A673 (cell line): ENCODE measurements around the gene RASL10B. TPM values are rescaled to one million over a fixed set of nuclear protein-coding genes. Genes with fewer than 3 reads are reported as not detected.

ENCODE experiments used
- BruUV-seq: library from RNA; stranded (reverse); fragments of 400-500 nt; replicated peaks from 2 replicates; lab custom pipeline; 2021; lab: Mats Ljungman, UMichigan
- CTCF ChIA-PET: fragments of 300-600 bp; sonication (Branson Sonifier 250); formaldehyde crosslinking; loops from one replicate; lab custom pipeline; 2022; ENCODE audit warnings: antibody characterized with exemption; lab: Charles Lee
- POLR2A ChIA-PET: fragments of 300-600 bp; sonication (Branson Sonifier 250); formaldehyde crosslinking; loops from one replicate; lab custom pipeline; 2022; ENCODE audit warnings: antibody characterized with exemption; ENCODE audit not compliant: low non-redundant PET; lab: Charles Lee
- DNase-seq: peaks from one replicate; pipeline ENCODE4 v3.0.0-alpha.2; 2015; ENCODE audit warnings: low spot score
- H3K27ac ChIP-seq: fragments of 200-600 bp; sonication (generic); 2 replicates; pipeline ENCODE4 v1.5.1; 2016; ENCODE audit warnings: mixed run types, low read depth, mild to moderate bottlenecking, mixed read lengths, antibody characterized with exemption, low read length; ENCODE audit not compliant: poor library complexity, severe bottlenecking
- H3K27me3 ChIP-seq: fragments of 200-600 bp; sonication (generic); replicated peaks from 2 replicates; pipeline ENCODE4 v1.6.1; 2017; ENCODE audit warnings: mixed run types, low read depth, mild to moderate bottlenecking, mixed read lengths, antibody characterized with exemption, low read length; ENCODE audit not compliant: insufficient read depth, poor library complexity
- H3K36me3 ChIP-seq: fragments of 200-600 bp; sonication (generic); 2 replicates; pipeline ENCODE4 v1.6.1; 2016; ENCODE audit warnings: mixed run types, mild to moderate bottlenecking, mixed read lengths, antibody characterized with exemption, low read length; ENCODE audit not compliant: insufficient read depth, poor library complexity, severe bottlenecking
- H3K4me1 ChIP-seq: fragments of 200-600 bp; sonication (generic); 2 replicates; pipeline ENCODE4 v1.6.1; 2017; ENCODE audit warnings: mixed run types, mild to moderate bottlenecking, mixed read lengths, antibody characterized with exemption, low read length; ENCODE audit not compliant: insufficient read depth, poor library complexity, severe bottlenecking
- H3K4me3 ChIP-seq: fragments of 200-600 bp; sonication (generic); 2 replicates; pipeline ENCODE4 v1.5.1; 2016; ENCODE audit warnings: low read depth, mixed run types, mild to moderate bottlenecking, mixed read lengths, low read length; ENCODE audit not compliant: poor library complexity, severe bottlenecking
- H3K9me3 ChIP-seq: fragments of 200-600 bp; sonication (generic); 2 replicates; pipeline ENCODE4 v1.6.1; 2016; ENCODE audit warnings: mixed run types, low read depth, mild to moderate bottlenecking, mixed read lengths, antibody characterized with exemption, low read length; ENCODE audit not compliant: poor library complexity, severe bottlenecking
- EZH2 ChIP-seq: fragments of 200-600 bp; sonication (generic); IDR thresholded peaks from 2 replicates; pipeline ENCODE4 v1.6.1; 2017; ENCODE audit warnings: borderline replicate concordance, low read depth, mild to moderate bottlenecking, mixed read lengths, antibody characterized with exemption, low read length; ENCODE audit not compliant: poor library complexity, severe bottlenecking
- intact Hi-C: fragments of 100-400 bp; cut with micrococcal nuclease; formaldehyde crosslinking; loops from one replicate; pipeline ENCODE4 v1.10.0; 2022; ENCODE audit not compliant: unreplicated experiment
- total RNA-seq: library from RNA; stranded (reverse); gene quantifications from 2 replicates; pipeline ENCODE4 v1.2.3, GENCODE V29; 2021
- TF ChIP-seq, protein P1 (sequence below): fragments of 300-800, 200-600 bp; sonication (generic); conservative IDR thresholded peaks from 2 replicates; pipeline ENCODE4 v1.5.1; 2017; ENCODE audit warnings: low read depth, mild to moderate bottlenecking, antibody characterized with exemption, low read length, moderate library complexity, mixed read lengths

Gene RASL10B
- total RNA-seq, 1 experiment from 2014 or later: 15.9 TPM

DNA sequence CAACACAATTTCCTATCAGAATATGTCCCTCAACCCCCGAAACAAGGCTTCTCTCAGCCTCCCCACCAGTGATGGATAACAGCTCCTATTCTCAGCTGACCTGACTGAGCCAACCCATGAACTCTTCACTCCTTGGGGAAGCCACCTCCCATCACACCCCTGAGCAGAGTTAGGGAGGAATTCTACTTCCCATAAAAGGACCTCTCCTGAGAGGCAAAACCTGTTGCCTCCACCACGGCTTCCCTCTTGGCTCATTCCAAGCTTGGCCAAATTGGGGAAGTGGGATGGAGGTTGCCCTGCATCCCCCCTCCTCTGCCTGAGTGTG is 5.7 kb upstream of the RASL10B start:
- ChIA-PET CTCF (interaction anchor here (0.6 kb wide), 1 partner anchor 72 kb away, joined by 4 read pairs; no protein-coding TSS in a partner anchor), POLR2A (no interaction called here)
- DNase-seq: no peak
- Histone ChIP-seq H3K27me3 (no peaks in the 10 kb centered on the region), H3K4me3 (no peak overlapping the region), H3K9me3 (no peaks in the 10 kb centered on the region), H3K27ac (no peak overlapping the region), H3K4me1 (peaks cover 12% of the 10 kb centered on the region), H3K36me3 (peaks cover 4% of the 10 kb centered on the region)
- BruUV-seq: no TSS peak
- no peak for TF ChIP-seq EZH2
- TF ChIP-seq, protein P1, sequence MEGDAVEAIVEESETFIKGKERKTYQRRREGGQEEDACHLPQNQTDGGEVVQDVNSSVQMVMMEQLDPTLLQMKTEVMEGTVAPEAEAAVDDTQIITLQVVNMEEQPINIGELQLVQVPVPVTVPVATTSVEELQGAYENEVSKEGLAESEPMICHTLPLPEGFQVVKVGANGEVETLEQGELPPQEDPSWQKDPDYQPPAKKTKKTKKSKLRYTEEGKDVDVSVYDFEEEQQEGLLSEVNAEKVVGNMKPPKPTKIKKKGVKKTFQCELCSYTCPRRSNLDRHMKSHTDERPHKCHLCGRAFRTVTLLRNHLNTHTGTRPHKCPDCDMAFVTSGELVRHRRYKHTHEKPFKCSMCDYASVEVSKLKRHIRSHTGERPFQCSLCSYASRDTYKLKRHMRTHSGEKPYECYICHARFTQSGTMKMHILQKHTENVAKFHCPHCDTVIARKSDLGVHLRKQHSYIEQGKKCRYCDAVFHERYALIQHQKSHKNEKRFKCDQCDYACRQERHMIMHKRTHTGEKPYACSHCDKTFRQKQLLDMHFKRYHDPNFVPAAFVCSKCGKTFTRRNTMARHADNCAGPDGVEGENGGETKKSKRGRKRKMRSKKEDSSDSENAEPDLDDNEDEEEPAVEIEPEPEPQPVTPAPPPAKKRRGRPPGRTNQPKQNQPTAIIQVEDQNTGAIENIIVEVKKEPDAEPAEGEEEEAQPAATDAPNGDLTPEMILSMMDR: no peak
- intact Hi-C loops: no loop called here

DNA sequence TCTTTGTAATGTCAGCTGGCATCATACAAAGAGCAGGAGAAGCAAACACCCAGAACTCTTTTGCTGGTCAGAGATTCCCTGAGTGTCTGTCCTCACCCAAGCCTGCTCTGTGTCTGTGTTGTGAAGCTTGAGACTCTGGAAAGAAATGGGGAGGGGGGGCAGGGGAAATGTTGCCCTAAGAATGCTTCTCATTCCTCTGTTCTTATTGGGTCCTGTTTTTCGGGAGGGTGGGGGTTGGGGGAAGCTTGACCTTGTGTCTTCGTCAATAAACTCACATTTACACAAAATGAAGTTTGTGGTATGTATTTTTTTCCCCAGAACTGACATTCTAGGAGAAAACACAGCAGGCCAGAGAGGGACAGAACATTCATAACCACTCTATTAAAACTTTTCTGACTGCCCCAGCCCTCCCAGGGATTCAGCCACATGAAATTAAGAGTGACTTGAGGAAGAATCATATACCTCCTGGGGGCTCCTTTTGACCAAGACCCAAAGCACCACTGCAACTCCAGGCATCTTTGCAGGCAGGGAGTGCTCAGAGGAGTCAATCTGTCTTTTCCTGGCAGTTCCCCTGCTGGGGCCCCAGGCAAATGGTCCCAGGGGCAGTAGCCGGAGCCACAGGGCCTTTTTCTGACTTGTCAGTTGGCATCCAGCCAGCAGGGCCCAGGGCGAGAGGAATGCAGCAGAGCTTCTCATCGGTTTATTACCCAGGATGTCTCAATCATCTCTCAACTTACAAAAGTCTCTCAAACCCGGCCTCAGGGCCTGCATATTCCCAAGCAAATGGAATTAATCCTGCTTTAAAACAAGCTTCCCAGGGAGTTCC is 5.1 kb upstream of the RASL10B start:
- peak; percentile 76 for DNase-seq
- no TSS peak for BruUV-seq
- POLR2A ChIA-PET: no interaction called here
- peaks cover 12% of the 10 kb centered on the region for H3K4me1 ChIP-seq
- intact Hi-C loops: no loop called here
- TF ChIP-seq EZH2: no peak
- TF ChIP-seq, protein P1: no peak
- CTCF ChIA-PET: interaction anchor here (0.6 kb wide), 1 partner anchor 72 kb away, joined by 4 read pairs; no protein-coding TSS in a partner anchor
- no peaks in the 10 kb centered on the region for H3K27me3 ChIP-seq
- H3K27ac ChIP-seq: no peak overlapping the region
- peaks cover 4% of the 10 kb centered on the region for H3K36me3 ChIP-seq
- H3K9me3 ChIP-seq: no peaks in the 10 kb centered on the region
- H3K4me3 ChIP-seq: no peak overlapping the region

DNA sequence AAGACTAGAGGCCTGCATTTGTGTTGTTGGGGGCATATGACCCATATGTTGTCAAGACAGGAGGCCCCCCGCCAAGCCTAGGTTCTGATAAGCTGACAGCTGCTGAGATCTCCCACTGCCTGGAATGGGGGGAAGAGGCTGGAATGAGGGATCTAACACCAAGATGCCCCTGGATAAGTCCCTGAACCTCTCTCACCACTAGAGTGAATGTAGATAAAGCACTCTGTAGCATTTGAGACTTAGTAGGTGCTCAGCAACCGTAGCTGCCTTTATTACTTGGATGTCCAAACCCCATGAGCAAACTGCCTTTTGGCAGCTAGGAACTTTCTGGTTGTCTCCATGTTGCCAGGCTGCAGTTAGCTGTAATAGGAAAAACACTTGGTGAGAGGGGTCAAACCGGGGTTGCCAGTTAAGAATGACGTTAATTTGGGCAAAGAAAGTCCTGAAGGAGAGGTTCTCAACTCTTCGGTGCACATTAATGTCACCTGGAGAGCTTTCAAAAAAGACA is 4.4 kb upstream of the RASL10B start:
- no TSS peak for BruUV-seq
- peaks cover 4% of the 10 kb centered on the region for H3K36me3 ChIP-seq
- H3K27ac ChIP-seq: no peak overlapping the region
- no peak for DNase-seq
- no peaks in the 10 kb centered on the region for H3K27me3 ChIP-seq
- ChIA-PET CTCF (no interaction called here), POLR2A (no interaction called here)
- H3K9me3 ChIP-seq: no peaks in the 10 kb centered on the region
- H3K4me3 ChIP-seq: no peak overlapping the region
- TF ChIP-seq, protein P1: no peak
- no peak for TF ChIP-seq EZH2
- H3K4me1 ChIP-seq: peaks cover 12% of the 10 kb centered on the region
- intact Hi-C loops: no loop called here
